Activated CD8-positive, alpha-beta memory T cell treated with anti-CD3 and anti-CD28 coated beads, Interleukin-2, amount 10 ng/mL, durations not matched to agents 7 days and 5 days (primary cell): ENCODE data around the gene CCDC24. TPM values are rescaled to one million over a fixed set of nuclear protein-coding genes. Genes with fewer than 3 reads are reported as not detected.

Experiments used
- ATAC-seq: fragments of 150-1000 bp; cut with Tn5 transposase; one replicate; pipeline ENCODE4 v1.10.0; 2021; ENCODE audit warnings: moderate library complexity
- CTCF ChIA-PET: fragments of 350-600 bp; sonication (Branson Sonifier 250); formaldehyde crosslinking; loops from one replicate; lab custom pipeline; 2021; ENCODE audit warnings: antibody characterized with exemption; lab: Charles Lee
- DNase-seq: peaks from one replicate; pipeline ENCODE4 v3.0.0-alpha.2; 2020
- H3K27ac Mint-ChIP-seq: one replicate; pipeline ENCODE4 v1.8.0; 2021; ENCODE audit warnings: mild to moderate bottlenecking, mixed read lengths
- H3K27me3 Mint-ChIP-seq: one replicate; pipeline ENCODE4 v1.8.0; 2021; ENCODE audit warnings: mixed read lengths
- H3K36me3 Mint-ChIP-seq: one replicate; pipeline ENCODE4 v1.8.0; 2021; ENCODE audit warnings: mild to moderate bottlenecking, mixed read lengths
- H3K4me1 Mint-ChIP-seq: one replicate; pipeline ENCODE4 v1.8.0; 2021; ENCODE audit warnings: mixed read lengths
- H3K4me3 Mint-ChIP-seq: one replicate; pipeline ENCODE4 v1.8.0; 2021; ENCODE audit warnings: mild to moderate bottlenecking, moderate library complexity, mixed read lengths
- H3K9me3 Mint-ChIP-seq: one replicate; pipeline ENCODE4 v1.8.0; 2022; ENCODE audit warnings: low read depth, mixed read lengths
- total RNA-seq, 2 experiments: library from RNA; stranded (reverse); gene quantifications; one replicate each; pipeline ENCODE4 v1.2.3, GENCODE V29; 2021

Gene CCDC24
- total RNA-seq, 2 experiments from 2014 or later = 1.3 to 1.5 TPM

DNA sequence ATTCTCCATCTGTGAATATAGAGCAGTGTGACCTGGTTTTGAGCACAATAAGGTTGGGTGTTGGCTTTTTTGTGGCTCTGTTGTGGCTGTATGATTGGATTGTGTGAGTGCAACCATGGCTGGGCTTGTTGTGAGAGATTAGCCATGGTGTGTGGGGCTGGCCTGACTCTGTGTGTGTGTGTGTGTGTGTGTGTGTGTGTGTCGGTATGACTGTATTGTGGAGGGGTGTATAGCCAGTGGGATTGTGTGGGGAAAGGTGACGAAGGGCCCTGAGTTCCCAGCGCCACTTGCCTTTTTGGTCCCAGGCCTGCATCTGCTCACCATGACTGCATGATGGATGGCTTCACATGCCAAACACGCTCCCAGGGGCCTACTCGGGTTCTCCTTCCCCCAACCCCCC lies 45.8 kb downstream of the CCDC24 start:
- H3K4me3 Mint-ChIP-seq = no peak overlapping the region
- H3K9me3 Mint-ChIP-seq = no peaks in the 10 kb centered on the region
- no peak overlapping the region for H3K27ac Mint-ChIP-seq
- peaks cover 9% of the 10 kb centered on the region for H3K27me3 Mint-ChIP-seq
- H3K4me1 Mint-ChIP-seq = peaks cover 7% of the 10 kb centered on the region
- no peaks in the 10 kb centered on the region for H3K36me3 Mint-ChIP-seq
- CTCF ChIA-PET = interaction anchor here (0.8 to 5.7 kb wide), 17 partner anchors 8 to 507 kb away, joined by 3 to 115 read pairs (median 4); partner anchors contain the start of genes ARTN, CCDC24 and IPO13
- ATAC-seq = no peak
- no peak for DNase-seq

DNA sequence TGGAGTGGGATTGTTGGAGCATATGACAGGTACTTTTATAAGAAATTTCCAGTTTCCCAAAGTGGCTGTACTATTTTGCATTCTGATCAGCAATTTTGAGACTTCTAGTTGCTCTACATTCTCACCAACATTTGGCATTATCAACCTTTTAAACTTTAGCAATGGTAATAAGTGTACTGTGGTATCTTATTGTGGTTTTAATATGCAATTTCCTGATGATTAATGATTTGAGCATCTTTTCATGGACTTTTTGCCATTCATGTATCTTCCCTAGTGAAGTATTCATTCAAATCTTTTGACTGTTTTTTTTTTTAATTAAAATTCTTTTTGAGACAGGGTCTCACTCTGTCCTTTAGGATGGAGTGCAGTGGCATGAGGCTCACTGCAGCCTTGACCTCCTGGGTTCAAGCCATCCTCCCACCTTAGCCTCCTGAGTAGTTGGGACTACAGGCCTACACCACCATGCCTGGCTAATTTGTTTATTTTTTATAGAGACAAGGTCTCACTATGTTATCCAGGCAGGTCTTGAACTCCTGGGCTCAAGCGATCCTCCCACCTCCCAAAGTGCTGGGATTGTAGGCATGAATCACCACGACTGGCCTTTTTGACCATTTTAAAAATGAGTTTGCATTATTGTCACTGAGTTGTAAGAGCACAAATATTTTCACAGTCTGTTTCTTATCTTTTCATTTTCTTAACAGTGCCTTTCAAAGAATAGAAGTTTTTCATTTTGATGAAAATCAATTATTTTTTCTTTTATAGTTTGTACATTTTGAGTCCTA lies 47.7 kb downstream of the CCDC24 start:
- peaks cover 12% of the 10 kb centered on the region for H3K27me3 Mint-ChIP-seq
- no peaks in the 10 kb centered on the region for H3K36me3 Mint-ChIP-seq
- H3K4me3 Mint-ChIP-seq = no peak overlapping the region
- H3K4me1 Mint-ChIP-seq = peaks cover 3% of the 10 kb centered on the region
- DNase-seq (no peak), ATAC-seq (no peak)
- no peaks in the 10 kb centered on the region for H3K9me3 Mint-ChIP-seq
- H3K27ac Mint-ChIP-seq = no peak overlapping the region
- CTCF ChIA-PET = interaction anchor here (6.1 kb wide), 1 partner anchor 33 kb away, joined by 51 read pairs; no protein-coding TSS in a partner anchor

DNA sequence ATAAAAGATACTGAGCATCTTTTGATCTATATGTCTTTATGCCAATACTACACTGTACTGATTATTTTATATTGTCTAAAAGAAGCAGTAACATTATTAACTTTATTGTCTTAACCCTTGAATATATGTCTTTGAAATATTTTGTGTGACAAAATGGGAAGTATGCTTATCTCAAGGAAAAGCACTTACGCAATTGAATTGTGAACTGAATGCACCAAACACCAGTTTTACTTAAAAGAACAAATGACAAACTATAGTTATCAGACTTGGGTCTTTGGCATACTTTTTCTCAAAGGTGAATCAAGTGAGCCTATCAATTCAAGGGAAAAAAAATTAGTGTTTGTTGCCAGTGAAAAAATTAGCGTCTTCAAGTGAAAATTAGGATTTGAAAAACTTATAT lies 49.0 kb downstream of the CCDC24 start:
- ATAC-seq (no peak), DNase-seq (no peak)
- H3K9me3 Mint-ChIP-seq = no peaks in the 10 kb centered on the region
- H3K36me3 Mint-ChIP-seq = no peaks in the 10 kb centered on the region
- H3K4me3 Mint-ChIP-seq = no peak overlapping the region
- CTCF ChIA-PET = interaction anchor here (0.9 to 6.1 kb wide), 3 partner anchors 35 to 106 kb away, joined by 3 to 51 read pairs (median 4); no protein-coding TSS in a partner anchor
- H3K27me3 Mint-ChIP-seq = peaks cover 12% of the 10 kb centered on the region
- H3K27ac Mint-ChIP-seq = no peak overlapping the region
- peaks cover 3% of the 10 kb centered on the region for H3K4me1 Mint-ChIP-seq

GRCh38 chr1:44040846-44041245 lies 49.4 kb downstream of the CCDC24 start:
- Mint-ChIP-seq H3K27me3 (peaks cover 12% of the 10 kb centered on the region), H3K9me3 (no peaks in the 10 kb centered on the region), H3K27ac (no peak overlapping the region), H3K36me3 (no peaks in the 10 kb centered on the region), H3K4me1 (peaks cover 3% of the 10 kb centered on the region), H3K4me3 (no peak overlapping the region)
- DNase-seq (no peak), ATAC-seq (no peak)
- CTCF ChIA-PET = interaction anchor here (0.9 to 6.1 kb wide), 3 partner anchors 35 to 106 kb away, joined by 3 to 51 read pairs (median 4); no protein-coding TSS in a partner anchor

DNA sequence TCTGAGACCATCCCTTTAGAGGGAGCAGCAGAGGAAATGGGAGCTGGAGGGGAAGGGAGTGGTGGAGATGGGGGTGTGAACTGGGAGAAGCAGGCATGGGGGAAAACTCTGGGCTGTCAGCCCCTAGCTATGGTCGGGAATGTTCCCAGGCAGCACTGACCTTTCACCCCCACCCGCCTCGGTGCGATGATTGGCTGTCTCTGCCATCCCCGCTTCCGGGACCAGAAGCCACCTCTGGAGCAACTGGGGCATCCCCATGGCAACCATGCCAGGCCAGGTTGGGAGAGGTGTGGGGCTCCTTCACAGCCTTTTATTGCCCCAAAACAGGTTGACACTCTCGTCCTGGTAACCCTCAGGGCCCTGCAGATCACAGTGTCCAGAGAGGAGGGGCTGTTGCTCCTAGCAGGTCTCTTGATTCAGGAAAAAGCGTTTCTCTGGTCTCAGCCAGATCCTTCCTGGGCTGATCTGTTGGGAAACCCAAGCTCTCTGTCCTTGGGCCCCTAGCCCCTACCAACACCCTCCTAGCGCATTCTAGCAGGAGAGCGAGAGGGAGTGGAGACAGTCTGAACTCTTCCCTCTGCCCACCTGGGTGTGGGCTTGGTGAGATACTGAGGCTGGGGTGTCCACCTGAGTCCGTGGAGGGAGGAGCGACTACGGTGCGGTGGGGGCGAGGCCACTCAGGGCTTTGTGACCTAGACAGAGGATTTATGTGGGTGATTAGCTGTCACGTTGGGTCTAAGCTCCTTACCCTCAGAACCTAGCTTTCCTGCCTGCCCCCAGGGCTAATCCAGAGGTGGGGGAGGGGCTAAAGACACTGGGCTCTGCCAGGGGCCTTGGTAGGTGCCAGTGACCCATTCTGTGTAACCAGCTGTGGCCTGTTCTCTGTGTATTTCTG lies 52.0 kb downstream of the CCDC24 start:
- Mint-ChIP-seq H3K27me3 (peaks cover 18% of the 10 kb centered on the region), H3K36me3 (no peaks in the 10 kb centered on the region), H3K27ac (no peak overlapping the region), H3K4me1 (peaks cover 13% of the 10 kb centered on the region), H3K4me3 (no peak overlapping the region), H3K9me3 (no peaks in the 10 kb centered on the region)
- CTCF ChIA-PET = interaction anchor here (1.3 to 6.1 kb wide), 4 partner anchors 12 to 514 kb away, joined by 5 to 51 read pairs (median 5); partner anchors contain the start of gene SLC6A9
- no peak for DNase-seq
- ATAC-seq = no peak

- Mint-ChIP-seq H3K9me3 (no peaks in the 10 kb centered on the region), H3K27me3 (peaks cover 24% of the 10 kb centered on the region), H3K36me3 (no peaks in the 10 kb centered on the region), H3K4me1 (peaks cover 13% of the 10 kb centered on the region), H3K4me3 (no peak overlapping the region), H3K27ac (no peak overlapping the region)
- DNase-seq (no peak), ATAC-seq (no peak)
- CTCF ChIA-PET = interaction anchor here (0.9 to 6.1 kb wide), 4 partner anchors 13 to 340 kb away, joined by 3 to 51 read pairs (median 16); partner anchors contain the start of gene SLC6A9
These were observed 52.8 kb downstream of the CCDC24 start for GRCh38 chr1:44044071-44044801.

DNA sequence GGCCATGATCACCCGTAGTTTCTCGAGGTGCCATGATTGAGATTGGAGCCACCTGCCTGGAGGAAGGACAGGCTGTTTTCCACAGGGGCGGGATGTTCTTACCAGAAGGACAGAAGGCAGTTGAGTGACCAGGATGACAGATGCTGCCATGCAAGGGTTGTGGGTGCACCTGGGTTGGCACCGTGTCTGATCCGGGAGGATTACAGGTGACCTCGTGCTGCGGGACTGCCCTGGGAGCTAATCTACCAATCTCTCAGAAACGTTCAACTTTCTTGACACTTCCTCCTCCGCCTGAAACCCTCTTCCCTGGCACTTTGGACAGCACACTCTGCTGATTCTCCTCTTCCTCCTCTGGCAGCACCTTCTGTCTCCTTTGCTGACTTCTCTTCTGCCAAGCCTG lies 53.7 kb downstream of the CCDC24 start:
- peaks cover 13% of the 10 kb centered on the region for H3K4me1 Mint-ChIP-seq
- CTCF ChIA-PET = interaction anchor here (0.9 to 6.1 kb wide), 6 partner anchors 9 to 339 kb away, joined by 3 to 51 read pairs (median 4); partner anchors contain the start of genes DPH2 and SLC6A9
- H3K27ac Mint-ChIP-seq = no peak overlapping the region
- H3K27me3 Mint-ChIP-seq = peaks cover 20% of the 10 kb centered on the region
- ATAC-seq (no peak), DNase-seq (no peak)
- H3K9me3 Mint-ChIP-seq = no peaks in the 10 kb centered on the region
- H3K4me3 Mint-ChIP-seq = no peak overlapping the region
- no peaks in the 10 kb centered on the region for H3K36me3 Mint-ChIP-seq

Other genes with a start within 250 kb of the CCDC24 start
- gene ARTN, start 57.8 kb upstream of the CCDC24 start, total RNA-seq = not detected
- 10 to 100 TPM; 25.3 to 29.4 TPM for gene IPO13, start 44.6 kb upstream of the CCDC24 start, total RNA-seq
- 10 to 100 TPM; 28.1 to 39.8 TPM for gene DPH2, start 21.6 kb upstream of the CCDC24 start, total RNA-seq
- 100 to 1,000 TPM; 108 to 139 TPM for gene ATP6V0B, start 16.6 kb upstream of the CCDC24 start, total RNA-seq
- 10 to 100 TPM; 20.1 to 25.5 TPM for gene B4GALT2, start 12.4 kb upstream of the CCDC24 start, total RNA-seq
- gene SLC6A9, start 39.9 kb downstream of the CCDC24 start, total RNA-seq = 1 to 10 TPM; 2.6 to 5.3 TPM
- not detected for gene KLF17, start 127.2 kb downstream of the CCDC24 start, total RNA-seq
- gene KLF18, start 150.0 kb downstream of the CCDC24 start, total RNA-seq = not detected
- gene DMAP1, start 221.9 kb downstream of the CCDC24 start, total RNA-seq = 10 to 100 TPM; 36.9 to 44.1 TPM